HG03064 (cell line): ENCODE measurements around the gene THBS3.
A peak's percentile ranks its signal among the peaks of the same experiment; 100 is the strongest.
"Not testable (repeated sequence)": the region's sequence is repeated elsewhere in the genome, so short reads cannot be mapped to it uniquely, and the experiment has no call there.

Experiments
- ATAC-seq: cut with Tn5 transposase; IDR thresholded peaks from one replicate; pipeline ENCODE4 v1.9.1; 2021; ENCODE audit warnings: low read depth; ENCODE audit not compliant: unreplicated experiment

The THBS3 gene

GRCh38 chr1:155236451-155236850 is 28.8 kb upstream of the THBS3 start:
- no peak for ATAC-seq

- ATAC-seq, result not testable (repeated sequence)
These were observed 27.7 kb upstream of the THBS3 start for GRCh38 chr1:155235375-155235774.

- ATAC-seq, result not testable (repeated sequence)
These were observed 25.8 kb upstream of the THBS3 start for GRCh38 chr1:155233502-155233901.

- not testable (repeated sequence) for ATAC-seq
These were observed 24.6 kb upstream of the THBS3 start for GRCh38 chr1:155232001-155232978.

- not testable (repeated sequence) for ATAC-seq
These were observed 23.6 kb upstream of the THBS3 start for GRCh38 chr1:155231302-155231701.

- no peak for ATAC-seq
These were observed 20.4 kb upstream of the THBS3 start for GRCh38 chr1:155228096-155228427.

GRCh38 chr1:155227261-155228095 is 19.8 kb upstream of the THBS3 start:
- ATAC-seq, result peak; percentile 80

GRCh38 chr1:155226910-155227260 is 19.2 kb upstream of the THBS3 start:
- no peak for ATAC-seq

- no peak for ATAC-seq
These were observed 18.7 kb upstream of the THBS3 start for GRCh38 chr1:155226188-155226909.

- not testable (repeated sequence) for ATAC-seq
These were observed 17.7 kb upstream of the THBS3 start for GRCh38 chr1:155225404-155225759.

- no peak for ATAC-seq
These were observed 15.3 kb upstream of the THBS3 start for GRCh38 chr1:155223047-155223446.

GRCh38 chr1:155220211-155220965 is 12.7 kb upstream of the THBS3 start:
- ATAC-seq, result not testable (repeated sequence)

GRCh38 chr1:155219592-155220031 is 11.9 kb upstream of the THBS3 start:
- ATAC-seq, result no peak

GRCh38 chr1:155218854-155219591 is 11.3 kb upstream of the THBS3 start:
- ATAC-seq, result no peak

- ATAC-seq, result not testable (repeated sequence)
These were observed 7.0 kb upstream of the THBS3 start for GRCh38 chr1:155214702-155215101.

GRCh38 chr1:155212051-155212440 is 4.3 kb upstream of the THBS3 start:
- ATAC-seq, result not testable (repeated sequence)

GRCh38 chr1:155211381-155212050 is 3.8 kb upstream of the THBS3 start:
- not testable (repeated sequence) for ATAC-seq

- no peak for ATAC-seq
These were observed 2.8 kb upstream of the THBS3 start for GRCh38 chr1:155210314-155211104.
